Subcutaneous adipose tissue (tissue), 4 donors: ENCODE data around the gene UBE2Q1. TPM values are rescaled to one million over a fixed set of nuclear protein-coding genes. Genes with fewer than 3 reads are reported as not detected.

ENCODE experiments used
- total RNA-seq, 4 donors: library from RNA; depleted of rRNA; stranded (reverse); fragments of >200 nt; gene quantifications; one replicate each; pipeline ENCODE4 v1.1.0, GENCODE V29; 2016
- TF ChIP-seq, protein P1 (sequence below): fragments of 450-650 bp; IDR thresholded peaks from one replicate; pipeline ENCODE4 v1.5.1; 2016; ENCODE audit warnings: low read depth, mild to moderate bottlenecking, control low read depth, antibody characterized with exemption, moderate library complexity

UBE2Q1 gene
- total RNA-seq, 4 donors from 2014 or later, result 18.5 to 42.2 (median 24.7) TPM

DNA sequence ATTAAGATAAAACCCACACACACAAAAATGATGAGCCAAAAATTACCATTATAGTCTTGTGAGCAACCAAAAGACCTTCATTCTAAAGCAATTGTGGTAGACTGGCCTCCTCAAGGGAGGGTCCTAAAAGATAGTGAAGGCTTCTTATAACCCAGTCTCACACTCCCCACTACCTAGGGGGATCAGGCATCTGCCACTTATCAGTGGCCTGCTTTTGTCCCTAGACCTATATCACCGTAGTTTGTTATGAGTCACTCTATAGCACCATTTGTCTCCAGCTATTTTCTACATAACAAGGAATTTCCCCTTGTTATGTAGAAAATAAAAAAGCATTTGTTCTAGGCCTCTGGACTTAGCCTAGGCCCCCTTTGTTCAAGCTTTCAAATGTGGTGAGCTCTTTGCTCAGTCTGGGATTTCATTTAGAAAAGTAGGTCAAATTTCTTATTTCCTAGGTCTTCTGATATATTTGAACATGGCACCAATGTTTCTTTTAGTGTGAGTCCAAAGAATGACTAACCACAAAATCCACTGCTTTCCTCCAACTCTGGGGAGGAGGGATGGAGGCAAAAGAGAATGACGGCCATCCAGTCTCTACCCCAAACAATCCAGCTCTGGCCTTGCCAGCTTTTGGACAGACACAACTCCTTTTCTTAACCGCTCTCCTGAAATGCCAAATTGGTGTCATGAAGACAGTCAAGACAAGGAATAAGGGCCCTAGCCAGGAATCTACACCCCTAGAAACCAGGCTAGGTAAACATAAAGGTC lies 40.6 kb upstream of the UBE2Q1 start:
- TF ChIP-seq, protein P1, sequence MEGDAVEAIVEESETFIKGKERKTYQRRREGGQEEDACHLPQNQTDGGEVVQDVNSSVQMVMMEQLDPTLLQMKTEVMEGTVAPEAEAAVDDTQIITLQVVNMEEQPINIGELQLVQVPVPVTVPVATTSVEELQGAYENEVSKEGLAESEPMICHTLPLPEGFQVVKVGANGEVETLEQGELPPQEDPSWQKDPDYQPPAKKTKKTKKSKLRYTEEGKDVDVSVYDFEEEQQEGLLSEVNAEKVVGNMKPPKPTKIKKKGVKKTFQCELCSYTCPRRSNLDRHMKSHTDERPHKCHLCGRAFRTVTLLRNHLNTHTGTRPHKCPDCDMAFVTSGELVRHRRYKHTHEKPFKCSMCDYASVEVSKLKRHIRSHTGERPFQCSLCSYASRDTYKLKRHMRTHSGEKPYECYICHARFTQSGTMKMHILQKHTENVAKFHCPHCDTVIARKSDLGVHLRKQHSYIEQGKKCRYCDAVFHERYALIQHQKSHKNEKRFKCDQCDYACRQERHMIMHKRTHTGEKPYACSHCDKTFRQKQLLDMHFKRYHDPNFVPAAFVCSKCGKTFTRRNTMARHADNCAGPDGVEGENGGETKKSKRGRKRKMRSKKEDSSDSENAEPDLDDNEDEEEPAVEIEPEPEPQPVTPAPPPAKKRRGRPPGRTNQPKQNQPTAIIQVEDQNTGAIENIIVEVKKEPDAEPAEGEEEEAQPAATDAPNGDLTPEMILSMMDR, result no peak

DNA sequence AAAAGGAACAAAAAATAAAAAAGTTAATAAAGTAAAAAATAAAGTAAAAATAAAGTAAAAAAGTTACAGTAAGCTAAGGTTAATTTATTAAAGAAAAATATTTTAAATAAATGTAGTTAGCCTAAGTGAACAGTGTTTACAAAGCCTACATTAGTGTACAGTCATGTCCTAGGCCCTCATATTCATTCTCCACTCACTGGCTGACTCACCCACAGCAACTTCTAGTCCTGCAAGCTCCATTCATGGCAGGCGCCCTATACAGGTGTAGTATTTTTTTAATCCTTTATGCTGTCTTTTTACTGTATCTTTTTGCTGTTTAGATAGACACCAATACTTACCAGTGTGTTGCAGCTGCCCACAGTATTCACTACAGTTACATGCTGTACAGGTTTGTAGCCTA lies 37.2 kb upstream of the UBE2Q1 start:
- TF ChIP-seq, protein P1, result no peak

- TF ChIP-seq, protein P1, result no peak
Measured at GRCh38 chr1:154594811-154595210, 36.3 kb upstream of the UBE2Q1 start.

- TF ChIP-seq, protein P1, result no peak
Measured at GRCh38 chr1:154593390-154593789, 34.9 kb upstream of the UBE2Q1 start.

GRCh38 chr1:154591206-154591605 lies 32.7 kb upstream of the UBE2Q1 start:
- TF ChIP-seq, protein P1, result no peak

DNA sequence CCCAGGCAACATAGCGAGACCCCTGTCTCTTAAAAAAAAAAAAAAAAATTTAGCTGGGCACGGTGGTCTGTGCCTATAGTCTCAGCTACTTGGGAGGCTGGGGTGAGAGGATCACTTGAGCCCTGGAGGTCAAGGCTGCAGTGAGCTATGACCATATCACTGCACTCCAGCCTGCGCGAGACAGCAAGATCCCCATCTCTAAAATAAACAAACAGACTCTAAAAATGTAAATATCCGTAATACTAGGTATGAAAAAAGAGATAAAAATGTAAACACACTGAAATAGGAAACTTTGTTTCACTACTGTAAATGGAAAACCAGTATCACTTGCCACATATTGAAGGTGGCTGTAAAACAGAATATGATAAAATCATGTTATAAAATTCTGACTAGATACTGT lies 32.3 kb upstream of the UBE2Q1 start:
- TF ChIP-seq, protein P1, result no peak

- TF ChIP-seq, protein P1, result no peak
Measured at GRCh38 chr1:154589780-154590179, 31.3 kb upstream of the UBE2Q1 start.
